HG03342 (cell line): ENCODE data around the gene CHCHD6.

Experiments
- ATAC-seq: cut with Tn5 transposase; IDR thresholded peaks from one replicate; pipeline ENCODE4 v1.9.1; 2021; ENCODE audit warnings: mild to moderate bottlenecking, moderate library complexity; ENCODE audit not compliant: unreplicated experiment

The CHCHD6 gene

DNA sequence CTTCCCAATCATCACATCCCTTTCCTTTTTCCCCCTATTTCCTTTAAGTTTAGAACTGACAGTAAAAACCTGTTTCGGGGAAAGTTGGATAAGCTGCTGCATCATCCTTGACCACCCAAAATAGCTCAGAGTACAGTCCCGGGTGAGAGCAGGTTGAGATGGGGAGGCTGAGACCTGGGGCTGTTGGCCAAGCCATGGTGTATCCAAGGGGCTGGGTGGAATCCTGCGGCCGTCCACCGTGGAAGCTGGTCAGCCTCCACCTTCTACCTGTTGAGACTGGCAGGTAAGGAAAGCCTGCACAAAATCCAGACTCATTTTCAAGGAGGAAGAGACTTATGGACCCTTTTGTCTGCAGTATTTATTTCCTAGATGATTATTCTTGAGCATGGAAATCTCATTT, 150.6 kb downstream of the CHCHD6 start:
- no peak for ATAC-seq

DNA sequence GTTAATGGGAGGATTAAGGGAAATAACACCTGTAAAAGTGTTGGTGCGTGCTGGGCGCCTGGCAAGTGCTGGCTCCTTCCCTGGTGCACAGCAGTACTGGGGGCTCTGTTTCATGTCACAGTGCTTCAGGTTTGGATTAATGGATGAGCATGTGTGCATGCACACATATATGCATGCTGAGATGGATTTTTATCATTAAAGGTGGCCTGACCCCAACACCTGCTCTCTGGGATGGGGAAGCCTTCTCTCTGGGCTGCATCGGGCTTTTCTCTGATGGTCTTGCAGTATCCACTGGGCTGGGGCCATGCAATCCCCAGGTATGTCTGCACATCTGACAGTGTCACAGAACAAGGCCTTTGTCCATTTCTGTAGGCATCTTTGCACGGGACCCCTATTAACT, 151.3 kb downstream of the CHCHD6 start:
- no peak for ATAC-seq

DNA sequence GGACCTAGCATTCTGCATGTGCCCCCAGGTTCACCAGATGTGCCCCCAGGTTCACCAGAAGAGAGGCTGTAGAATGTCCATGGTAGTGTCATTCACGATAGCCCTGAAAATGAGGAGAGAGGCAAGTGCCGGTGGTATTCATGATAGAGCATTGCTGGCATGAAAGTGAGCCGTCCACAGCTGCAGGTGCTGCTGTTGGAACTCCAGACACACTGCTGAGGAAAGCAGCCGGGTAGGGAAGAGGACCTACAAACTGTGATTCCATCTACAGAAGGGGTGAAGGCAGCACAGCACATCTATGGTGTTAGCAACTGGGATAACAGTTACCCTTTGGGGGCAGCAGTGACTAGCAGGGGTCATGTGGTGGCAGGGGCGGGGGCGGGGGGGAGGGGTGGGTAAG, 153.9 kb downstream of the CHCHD6 start:
- ATAC-seq = no peak

DNA sequence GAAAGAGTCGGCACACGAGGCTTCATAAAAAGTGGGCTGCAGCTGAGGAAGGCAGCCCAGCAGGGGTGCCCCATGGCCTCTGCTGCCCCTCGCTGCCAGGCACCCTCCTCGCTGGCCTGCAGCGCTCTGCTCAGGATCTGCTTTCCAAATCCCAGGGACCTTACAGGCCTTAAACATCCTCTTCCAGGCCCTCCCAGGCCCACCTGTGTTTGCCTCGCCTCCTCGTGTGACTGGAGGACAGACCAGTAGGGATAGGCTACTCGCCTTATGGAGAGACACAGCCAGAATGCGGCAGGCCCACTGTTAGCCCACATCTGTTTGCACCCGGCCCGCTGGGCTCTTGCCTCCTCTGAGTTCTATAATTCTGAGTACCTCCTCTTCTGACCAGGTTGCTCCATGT, 154.4 kb downstream of the CHCHD6 start:
- no peak for ATAC-seq

DNA sequence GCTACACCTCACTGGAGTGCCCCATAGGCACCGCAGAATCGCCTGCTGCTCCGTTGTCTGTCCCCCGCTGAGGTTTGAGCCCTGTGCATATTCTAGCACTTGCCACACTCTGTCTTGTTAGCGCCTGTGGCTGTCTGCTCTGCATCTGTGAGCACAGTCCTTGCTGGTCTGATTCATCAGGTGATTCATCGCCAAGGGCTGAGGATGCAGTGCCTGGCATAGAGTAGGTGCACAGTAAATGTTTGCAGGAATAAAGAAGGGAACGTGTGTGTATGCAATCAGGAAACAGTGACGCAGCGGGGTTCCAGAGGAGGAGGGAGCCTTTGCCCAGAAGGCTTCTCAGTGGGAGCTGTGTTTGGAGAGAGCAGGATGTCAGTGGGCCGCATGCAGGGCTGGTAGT, 154.8 kb downstream of the CHCHD6 start:
- ATAC-seq = no peak

- no peak for ATAC-seq
Measured at GRCh38 chr3:126859415-126860246, 155.6 kb downstream of the CHCHD6 start.

DNA sequence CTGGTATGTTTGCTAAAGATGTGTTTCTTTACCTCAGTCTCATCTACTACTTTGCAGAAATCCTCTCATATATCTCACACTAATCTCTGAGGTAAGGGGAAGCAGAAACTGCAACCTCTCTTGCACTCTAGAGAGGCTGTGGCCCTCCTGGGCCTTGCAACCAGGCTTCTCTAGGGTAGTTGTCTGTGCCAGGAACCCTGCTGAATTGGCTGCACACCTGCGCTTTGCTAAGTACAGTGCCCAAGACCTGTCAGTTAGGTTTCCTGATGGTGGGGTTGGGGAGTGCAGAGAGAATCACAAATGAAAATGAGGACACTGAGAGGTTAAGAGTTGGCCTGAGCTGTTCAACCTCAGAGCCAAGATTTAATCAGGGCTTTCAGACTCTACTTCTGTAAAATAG, 161.7 kb downstream of the CHCHD6 start:
- ATAC-seq = no peak

DNA sequence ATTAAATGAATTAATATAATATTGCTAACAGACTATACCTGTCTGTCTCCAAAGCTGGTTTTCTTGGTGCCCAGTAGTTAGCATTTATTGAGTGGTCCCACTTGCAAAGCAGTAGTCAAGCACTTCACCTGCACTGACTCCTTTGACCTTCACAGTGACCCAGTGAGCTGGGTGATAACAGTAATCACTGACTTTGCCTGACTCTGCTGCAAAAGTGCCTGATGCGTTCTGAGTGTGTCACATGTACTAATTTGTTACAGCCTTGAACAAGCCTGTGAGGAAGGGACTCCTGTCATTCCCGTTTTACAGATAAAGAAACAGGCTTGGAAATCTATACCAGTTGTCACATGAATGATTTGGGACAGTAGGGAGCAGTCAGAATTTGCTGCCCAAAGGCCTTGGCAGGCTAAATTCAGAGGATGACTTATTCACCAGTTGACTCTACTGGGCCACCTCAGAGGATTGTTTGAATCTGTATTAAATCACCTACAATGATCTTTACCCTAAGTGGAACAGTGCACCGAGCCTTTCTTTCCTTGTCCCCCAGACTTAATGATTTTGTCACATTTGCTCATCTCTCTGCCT, 162.2 kb downstream of the CHCHD6 start:
- no peak for ATAC-seq

DNA sequence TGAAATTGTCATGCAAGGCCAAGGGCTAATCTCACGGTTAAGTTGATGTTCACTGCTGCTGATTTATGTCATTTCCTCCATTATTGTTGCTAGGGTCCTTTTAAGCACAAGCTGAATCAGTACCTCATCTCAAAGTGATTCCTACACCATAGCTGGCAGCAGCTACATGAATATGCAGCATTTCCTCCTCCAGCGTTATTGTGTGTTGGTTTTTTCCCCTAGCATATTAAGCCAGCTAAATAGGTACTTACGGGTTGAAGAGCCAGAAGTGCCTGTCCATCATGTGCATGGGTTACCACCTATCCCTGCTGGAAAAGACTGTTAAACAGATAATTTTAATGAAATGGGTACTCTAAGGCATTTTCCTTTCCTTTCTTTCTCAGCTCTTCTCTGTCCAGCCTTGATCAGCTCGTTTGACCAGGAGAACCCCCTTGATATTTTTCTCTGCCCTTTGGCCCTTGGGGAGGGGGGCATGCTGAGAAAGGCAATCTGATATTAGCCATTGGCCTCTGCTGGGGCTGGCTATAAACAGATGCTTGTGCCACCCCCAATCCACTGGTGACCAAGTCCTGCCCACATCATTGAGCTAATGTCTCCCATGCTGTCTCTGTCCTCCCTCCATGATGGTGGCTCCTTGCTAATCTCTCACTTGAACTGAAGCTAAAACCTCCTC, 163.3 kb downstream of the CHCHD6 start:
- no peak for ATAC-seq

DNA sequence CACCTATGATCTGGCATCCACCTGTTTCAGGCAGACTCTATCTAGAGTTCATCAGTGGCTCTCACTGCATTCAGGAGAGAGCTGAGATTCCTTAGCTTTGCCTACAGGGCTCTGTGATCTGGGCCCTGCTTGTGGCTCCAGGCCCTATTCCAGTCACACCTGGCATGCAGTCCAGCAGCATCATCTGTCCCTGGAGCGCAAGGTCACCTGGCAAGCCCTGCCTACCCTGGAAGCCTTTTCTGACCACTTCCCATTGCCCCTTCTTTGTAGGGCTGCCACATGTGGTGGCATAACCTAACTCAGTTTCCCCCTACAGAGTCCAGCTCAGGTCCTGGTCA, 163.8 kb downstream of the CHCHD6 start:
- no peak for ATAC-seq

- no peak for ATAC-seq
Measured at GRCh38 chr3:126870608-126871210, 166.7 kb downstream of the CHCHD6 start.

GRCh38 chr3:126872701-126873342, 168.8 kb downstream of the CHCHD6 start:
- no peak for ATAC-seq

GRCh38 chr3:126873416-126873815, 169.4 kb downstream of the CHCHD6 start:
- ATAC-seq = no peak

- ATAC-seq = no peak
Measured at GRCh38 chr3:126878664-126879063, 174.6 kb downstream of the CHCHD6 start.

GRCh38 chr3:126880901-126881300, 176.9 kb downstream of the CHCHD6 start:
- no peak for ATAC-seq

DNA sequence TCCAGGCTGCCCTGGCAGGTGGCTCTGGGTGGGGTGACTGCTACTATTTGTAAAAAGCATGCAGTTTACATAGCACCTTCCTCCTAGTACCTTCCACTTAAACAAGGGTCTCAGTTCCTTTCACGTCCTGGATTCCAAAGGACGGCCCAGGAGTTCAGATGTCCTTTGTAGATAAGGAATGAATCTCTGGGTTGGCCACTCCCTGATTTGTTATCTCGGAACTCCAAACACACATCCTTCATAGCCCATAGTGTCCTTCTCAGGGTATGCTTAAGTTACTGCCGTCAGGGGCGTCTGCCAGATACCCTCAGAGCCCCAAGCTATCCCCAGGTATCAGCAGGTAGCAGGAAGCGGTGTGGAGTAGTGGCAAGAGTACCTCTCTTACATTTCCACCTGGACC, 177.8 kb downstream of the CHCHD6 start:
- ATAC-seq = no peak

DNA sequence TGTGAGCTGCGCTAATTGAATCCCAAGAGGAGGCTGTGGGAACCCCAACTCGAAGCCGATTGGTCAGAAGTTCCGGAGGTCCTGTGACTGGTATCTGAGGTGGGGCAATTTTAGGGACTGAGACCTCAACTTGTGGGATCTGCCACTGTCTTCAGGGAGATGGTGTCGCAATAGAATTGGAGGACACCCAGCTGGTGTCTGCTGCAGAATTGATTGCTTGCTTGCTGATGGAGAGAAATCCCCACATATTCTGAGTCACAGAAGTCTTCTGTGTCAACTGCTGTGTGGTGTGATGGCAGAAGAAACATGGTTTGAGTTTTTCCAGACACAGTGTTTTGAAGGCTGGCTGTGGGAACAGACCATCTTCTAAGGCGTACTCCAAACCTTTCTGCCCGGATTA, 179.2 kb downstream of the CHCHD6 start:
- ATAC-seq = no peak

DNA sequence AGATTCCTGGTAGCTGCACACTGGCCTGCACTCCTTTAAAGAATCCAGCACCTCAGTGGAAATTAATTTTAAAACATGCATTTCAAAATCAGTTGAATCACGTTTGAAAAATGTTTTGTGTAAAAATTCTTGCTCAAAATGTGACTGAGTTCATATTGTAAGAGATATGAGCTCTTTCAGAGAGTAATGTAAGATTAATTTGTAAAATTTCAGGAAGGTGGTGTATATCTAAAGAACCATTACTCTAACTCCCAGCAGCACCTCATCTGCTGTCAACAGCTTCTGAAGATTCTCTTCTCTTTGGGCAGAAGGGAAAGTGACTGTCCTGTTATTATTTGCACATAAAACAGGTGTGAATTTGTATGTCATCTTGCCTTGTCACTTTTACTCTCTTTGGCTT, 181.4 kb downstream of the CHCHD6 start:
- no peak for ATAC-seq

DNA sequence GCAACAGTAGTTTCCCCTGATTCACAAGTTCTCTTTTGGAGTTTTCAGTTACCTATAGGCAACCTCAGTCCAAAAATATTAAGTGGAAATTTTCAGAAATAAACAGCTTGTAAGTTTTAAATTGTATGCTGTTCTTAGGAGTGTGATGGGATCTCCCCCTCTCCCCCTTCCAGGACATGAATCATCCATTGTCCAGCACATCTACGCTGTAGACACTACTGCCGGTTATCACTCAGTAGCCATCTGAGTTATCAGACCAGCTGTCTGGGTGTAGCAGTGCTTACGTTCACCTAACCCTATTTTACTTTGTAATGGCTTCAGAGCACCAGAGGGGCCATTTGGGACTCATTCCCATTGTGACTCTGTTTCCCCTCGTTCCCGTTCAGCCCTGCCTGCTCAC, 182.2 kb downstream of the CHCHD6 start:
- no peak for ATAC-seq

- no peak for ATAC-seq
Measured at GRCh38 chr3:126887686-126888085, 183.6 kb downstream of the CHCHD6 start.

- no peak for ATAC-seq
Measured at GRCh38 chr3:126888186-126888760, 184.2 kb downstream of the CHCHD6 start.
